ENCODE measurements around the gene KCNJ5. TPM values are rescaled to one million over a fixed set of nuclear protein-coding genes. Genes with fewer than 3 reads are reported as not detected.

KCNJ5 gene
- polyA plus RNA-seq: not detected

DNA sequence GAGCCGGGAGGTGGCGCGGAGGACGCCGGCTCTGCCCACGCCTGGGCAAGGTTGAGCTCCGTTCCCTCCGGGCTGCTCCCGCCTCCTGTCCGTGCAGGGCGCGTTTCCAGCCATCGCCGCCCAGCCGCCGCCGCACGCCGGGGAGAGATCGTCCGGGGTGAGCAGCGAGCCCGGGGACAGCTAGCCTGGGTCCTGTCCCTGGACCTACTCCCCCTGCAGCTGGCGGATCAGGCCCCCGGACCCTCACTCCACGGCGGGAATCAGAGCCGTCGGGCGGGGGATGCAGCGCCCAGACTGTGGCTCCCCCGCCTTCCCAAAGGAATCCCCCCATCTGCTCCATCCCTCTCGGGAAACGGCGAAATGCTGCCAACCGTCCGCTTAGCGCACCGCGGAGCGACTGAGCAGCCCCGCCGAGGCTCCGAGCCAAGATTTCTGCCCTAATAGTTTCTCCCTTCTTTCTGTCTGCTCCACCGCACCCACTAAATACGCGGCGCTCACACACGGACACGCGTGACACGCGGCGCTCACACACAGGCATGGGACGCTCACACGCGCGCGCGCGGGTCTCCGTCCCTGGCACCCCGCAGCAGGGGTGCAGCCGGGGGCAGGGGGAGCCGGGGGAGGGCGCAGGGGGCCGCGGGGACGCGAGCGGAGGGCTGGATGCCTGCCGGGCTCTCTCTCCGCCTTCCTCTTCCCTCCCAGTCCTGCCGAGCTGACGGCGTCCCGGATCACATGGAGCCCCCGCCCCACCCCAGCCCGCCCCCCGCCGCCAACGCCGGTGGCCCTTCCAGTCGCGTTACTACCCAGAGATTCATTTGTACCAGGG is at the start of gene KCNJ5:
Gene KCNJ5, plus strand, starts transcription at position 814 of the 826 bp plus-strand sequence. CDS start 19,918 bp downstream, outside the sequence.
- Mint-ChIP-seq H3K4me3 (peak within 1 kb of the TSS in 3 of 4 donors; percentile 63 to 87 (median 75)), H3K27ac (peak within 1 kb of the TSS in 1 of 3 donors; percentile 67), H3K9me3 (no peaks in the 10 kb centered on the region), H3K36me3 (no peaks in the 10 kb centered on the region), H3K27me3 (peaks cover 68% of the 10 kb centered on the region), H3K4me1 (peaks cover 5 to 12% (median 6%) of the 10 kb centered on the region in 3 donors)

DNA sequence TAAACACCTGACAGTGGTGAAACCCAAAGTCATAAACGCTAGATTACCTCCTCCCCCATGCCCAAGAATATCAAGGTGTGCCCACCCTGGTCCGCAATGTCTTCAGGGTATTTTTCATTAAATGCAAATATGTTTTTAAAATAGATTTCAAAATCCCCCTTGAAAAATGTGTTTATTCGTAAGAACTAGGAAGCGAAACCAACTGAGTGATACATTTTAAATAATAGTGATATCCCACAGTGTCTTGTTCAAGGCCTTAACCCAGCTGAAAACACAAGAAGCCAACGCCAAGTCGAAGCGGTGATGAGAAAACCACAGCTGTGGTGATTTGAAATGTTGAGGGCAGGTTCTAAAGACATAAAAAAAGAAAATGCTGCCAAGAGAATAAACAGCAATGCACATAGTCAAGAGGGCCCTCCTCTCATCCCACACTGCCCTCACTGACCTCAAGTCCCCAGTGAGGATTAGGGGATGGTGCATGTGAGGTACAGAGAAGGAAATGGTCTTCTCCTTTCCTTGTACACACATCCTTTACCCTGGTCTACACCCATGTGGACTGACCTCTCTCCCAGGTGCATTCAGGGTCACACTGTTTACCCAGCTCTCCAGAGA is 49.6 kb upstream of the KCNJ5 start:
- Mint-ChIP-seq H3K36me3 (peaks cover 6% of the 10 kb centered on the region), H3K27me3 (no peaks in the 10 kb centered on the region), H3K4me1 (peaks cover 65 to 93% (median 70%) of the 10 kb centered on the region in 3 donors), H3K27ac (peak overlapping the region; percentile 87 to 95 (median 94)), H3K4me3 (peak overlapping the region in 3 of 4 donors; percentile 36 to 91 (median 86)), H3K9me3 (peaks cover 3 to 6% (median 4%) of the 10 kb centered on the region in 3 donors)

DNA sequence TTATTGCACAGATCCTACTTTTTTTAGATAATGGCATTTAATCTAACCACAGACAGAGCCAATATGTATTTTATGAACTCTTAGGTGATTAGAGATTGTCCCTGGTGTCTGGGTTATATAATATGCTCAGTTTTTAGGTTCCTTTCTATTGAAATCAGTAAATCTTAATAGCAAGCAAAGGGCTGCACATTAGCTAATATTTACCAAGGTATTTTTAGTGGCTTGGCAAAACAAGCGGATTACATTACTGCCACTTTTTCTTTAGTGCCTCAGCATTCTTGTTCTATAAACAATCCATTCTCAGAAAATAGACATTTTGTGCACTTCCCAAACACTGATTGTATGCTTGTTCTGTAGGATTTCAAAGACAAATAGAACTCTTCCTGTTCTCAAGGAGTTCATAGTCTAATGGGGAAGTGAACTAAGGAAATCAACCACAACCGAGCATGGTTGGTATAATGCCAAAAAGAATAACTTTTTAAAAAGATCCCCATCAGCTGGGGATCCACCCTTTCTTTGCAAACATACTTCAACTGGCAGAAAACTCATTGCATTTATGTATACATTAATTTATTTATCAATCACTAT is 47.9 kb upstream of the KCNJ5 start:
- peaks cover 3% of the 10 kb centered on the region for H3K36me3 Mint-ChIP-seq
- peaks cover 63 to 84% (median 65%) of the 10 kb centered on the region in 3 donors for H3K4me1 Mint-ChIP-seq
- H3K27ac Mint-ChIP-seq: peak overlapping the region; percentile 69 to 87 (median 76)
- peaks cover 0 to 10% (median 4%) of the 10 kb centered on the region in 3 donors for H3K9me3 Mint-ChIP-seq
- no peaks in the 10 kb centered on the region for H3K27me3 Mint-ChIP-seq
- H3K4me3 Mint-ChIP-seq: peak overlapping the region in 3 of 4 donors; percentile 21 to 42 (median 36)

DNA sequence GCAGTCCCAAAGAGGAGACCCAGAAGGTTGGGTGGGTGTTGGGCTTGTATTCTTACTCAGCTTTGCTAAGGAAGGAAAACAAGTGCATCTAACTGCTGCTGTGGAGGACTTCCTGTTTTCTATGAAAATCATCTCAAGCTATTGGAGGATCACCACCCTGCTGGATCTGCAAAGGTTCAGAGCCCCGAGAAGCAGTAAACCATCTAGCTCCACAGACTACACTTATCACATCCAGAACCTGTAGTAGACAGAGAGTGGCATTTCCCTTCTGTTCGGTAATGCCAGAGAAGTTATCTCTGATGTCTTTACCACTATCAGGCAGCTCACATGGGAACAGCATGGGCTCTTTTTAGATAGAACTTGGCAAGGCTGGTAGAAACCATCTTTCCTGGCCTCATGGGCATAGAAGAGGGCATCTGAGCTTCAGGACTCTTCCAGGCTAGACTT is 45.8 kb upstream of the KCNJ5 start:
- no peaks in the 10 kb centered on the region for H3K36me3 Mint-ChIP-seq
- H3K27ac Mint-ChIP-seq: peak overlapping the region; percentile 63 to 94 (median 89)
- H3K4me3 Mint-ChIP-seq: peak overlapping the region in 3 of 4 donors; percentile 3 to 88 (median 85)
- no peaks in the 10 kb centered on the region for H3K27me3 Mint-ChIP-seq
- H3K4me1 Mint-ChIP-seq: peaks cover 67 to 79% (median 76%) of the 10 kb centered on the region in 3 donors
- peaks cover 0 to 10% (median 2%) of the 10 kb centered on the region in 3 donors for H3K9me3 Mint-ChIP-seq

DNA sequence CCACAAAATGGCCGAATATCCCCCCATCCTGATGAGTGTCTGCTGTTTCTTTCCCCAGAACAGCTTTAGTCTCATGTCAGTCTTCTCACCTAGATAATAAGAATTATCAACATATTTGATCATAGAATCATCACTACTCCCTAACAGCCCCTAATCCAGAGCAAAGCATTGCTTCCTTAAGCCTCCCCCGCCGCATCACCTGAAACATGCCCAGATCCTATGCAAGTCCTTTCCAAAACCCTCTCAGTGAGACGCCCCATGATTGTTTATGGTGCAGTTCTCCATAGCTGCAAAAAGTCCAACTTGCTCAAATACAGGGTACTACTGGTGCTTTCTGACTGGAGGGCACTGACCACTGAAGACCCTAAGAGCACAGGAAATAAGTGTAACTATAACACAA is 44.2 kb upstream of the KCNJ5 start:
- Mint-ChIP-seq H3K27ac (peak overlapping the region in 1 of 3 donors; percentile 5), H3K4me1 (peaks cover 51 to 68% (median 66%) of the 10 kb centered on the region in 3 donors), H3K4me3 (peak overlapping the region in 1 of 4 donors; percentile 23), H3K9me3 (peaks cover 0 to 10% (median 2%) of the 10 kb centered on the region in 3 donors), H3K36me3 (no peaks in the 10 kb centered on the region), H3K27me3 (no peaks in the 10 kb centered on the region)

DNA sequence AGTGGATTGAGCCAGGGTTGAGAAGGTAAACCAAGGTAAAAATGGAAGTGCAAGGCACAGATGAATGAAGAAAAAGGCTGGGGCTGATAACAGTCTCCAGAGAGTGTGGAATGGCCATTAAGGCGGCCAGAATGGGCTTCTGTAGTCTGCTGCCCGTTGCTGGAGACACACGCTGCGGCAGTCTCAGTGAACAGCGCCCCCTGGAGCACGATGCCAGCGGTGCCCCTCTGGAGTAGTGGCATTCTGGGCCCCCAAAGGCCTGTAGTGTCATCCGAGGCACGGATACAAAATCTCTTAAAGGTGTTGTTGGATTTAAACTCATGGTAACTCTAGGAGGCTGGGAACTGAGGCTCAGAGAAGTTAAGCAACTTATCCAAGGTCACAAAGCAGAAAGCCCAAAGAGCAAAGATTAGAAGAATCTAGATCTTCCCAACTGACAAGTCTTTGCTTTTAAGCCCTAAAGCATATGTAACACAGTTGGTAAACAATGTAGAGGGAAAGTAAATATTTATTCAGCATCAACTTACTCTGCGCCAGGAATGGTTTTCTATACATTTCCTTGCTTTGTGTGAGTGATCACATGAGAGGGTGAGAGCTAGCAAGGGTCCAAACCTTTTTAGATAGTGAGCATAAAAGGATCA is 42.2 kb upstream of the KCNJ5 start:
- Mint-ChIP-seq H3K27ac (peak overlapping the region in 2 of 3 donors; percentile 29 to 71), H3K36me3 (no peaks in the 10 kb centered on the region), H3K4me3 (peak overlapping the region in 3 of 4 donors; percentile 28 to 53 (median 49)), H3K9me3 (peaks cover 0 to 4% (median 0%) of the 10 kb centered on the region in 3 donors), H3K27me3 (no peaks in the 10 kb centered on the region), H3K4me1 (peaks cover 43 to 55% (median 55%) of the 10 kb centered on the region in 3 donors)

DNA sequence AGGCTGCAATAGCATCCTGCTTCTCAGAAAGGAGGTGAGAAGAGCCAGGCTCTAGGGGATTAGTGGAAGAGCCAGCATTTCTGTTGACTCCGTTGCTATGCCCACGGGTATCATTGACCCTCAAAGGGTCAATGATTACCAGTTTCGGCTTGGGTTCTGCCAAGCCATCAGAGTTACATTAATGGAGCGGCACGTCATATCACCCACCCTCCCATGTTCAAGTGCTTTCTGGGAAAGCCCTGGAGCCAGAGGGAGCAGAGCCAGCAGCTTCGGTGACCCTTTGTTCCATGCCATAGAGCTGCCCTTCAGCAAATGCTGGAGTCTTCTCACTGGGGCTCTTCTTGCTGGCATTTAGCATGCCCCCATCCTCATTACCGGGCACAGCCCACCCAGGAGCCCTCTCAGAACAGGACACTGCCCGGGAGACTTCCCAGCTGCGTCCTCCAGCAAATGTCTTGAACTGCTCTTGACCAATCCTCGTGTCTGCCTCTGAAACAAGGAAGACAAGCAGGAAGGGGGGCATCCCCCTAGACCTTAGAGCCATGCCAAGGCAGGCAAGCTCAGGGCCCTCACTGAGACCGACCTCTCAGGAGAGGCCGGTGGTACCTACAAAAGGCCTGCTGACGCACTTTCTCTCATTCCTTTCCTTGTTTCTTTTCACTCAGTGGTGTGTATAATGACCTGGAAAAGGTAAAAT is 38.7 kb upstream of the KCNJ5 start:
- Mint-ChIP-seq H3K36me3 (no peaks in the 10 kb centered on the region), H3K4me3 (no peak overlapping the region), H3K4me1 (peaks cover 28 to 41% (median 39%) of the 10 kb centered on the region in 3 donors), H3K27me3 (no peaks in the 10 kb centered on the region), H3K27ac (no peak overlapping the region), H3K9me3 (no peaks in the 10 kb centered on the region)

DNA sequence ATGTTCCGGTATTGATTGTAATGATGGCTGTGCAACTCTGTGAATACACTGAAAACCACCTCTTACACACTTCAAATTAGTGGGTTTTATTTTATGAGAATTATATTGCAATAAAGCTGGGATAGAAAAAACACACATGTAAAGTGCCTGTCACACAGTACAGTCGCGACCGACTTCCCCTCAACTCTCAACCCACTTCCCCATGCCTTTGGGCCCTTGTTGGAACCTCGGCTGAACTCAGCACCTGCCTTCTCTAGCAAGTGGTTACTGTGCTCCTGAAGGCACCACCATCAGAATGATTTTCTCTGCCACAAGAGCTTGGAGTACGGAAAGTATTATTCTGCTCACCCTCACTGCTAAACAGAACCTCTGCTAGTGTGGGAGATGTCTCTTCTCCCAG is 37.6 kb upstream of the KCNJ5 start:
- Mint-ChIP-seq H3K36me3 (no peaks in the 10 kb centered on the region), H3K27ac (no peak overlapping the region), H3K27me3 (no peaks in the 10 kb centered on the region), H3K9me3 (no peaks in the 10 kb centered on the region), H3K4me1 (peaks cover 31 to 41% (median 39%) of the 10 kb centered on the region in 3 donors), H3K4me3 (peak overlapping the region in 2 of 4 donors; percentile 21 to 61)

DNA sequence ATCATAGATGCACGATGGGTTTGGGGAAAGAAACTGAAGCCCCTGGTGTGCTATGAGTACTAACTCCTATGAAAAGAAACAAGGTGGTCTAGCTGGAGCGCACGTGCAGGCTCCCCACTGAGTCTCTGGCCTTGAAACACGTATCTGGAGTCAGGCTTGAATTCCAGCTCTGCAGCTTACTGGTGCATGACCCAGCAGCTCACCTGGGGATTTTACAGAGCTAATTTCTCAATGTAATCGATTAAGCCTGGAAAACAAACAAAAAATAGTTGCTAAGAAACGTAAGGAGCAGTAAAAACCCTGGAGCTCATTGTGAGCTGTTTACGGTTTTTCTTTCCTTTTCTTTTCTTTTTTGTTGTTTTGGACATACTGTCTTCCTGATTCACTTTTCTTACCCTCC is 36.3 kb upstream of the KCNJ5 start:
- Mint-ChIP-seq H3K36me3 (no peaks in the 10 kb centered on the region), H3K4me3 (no peak overlapping the region), H3K27me3 (no peaks in the 10 kb centered on the region), H3K27ac (peak overlapping the region in 1 of 3 donors; percentile 72), H3K4me1 (peaks cover 29 to 37% (median 33%) of the 10 kb centered on the region in 3 donors), H3K9me3 (no peaks in the 10 kb centered on the region)

DNA sequence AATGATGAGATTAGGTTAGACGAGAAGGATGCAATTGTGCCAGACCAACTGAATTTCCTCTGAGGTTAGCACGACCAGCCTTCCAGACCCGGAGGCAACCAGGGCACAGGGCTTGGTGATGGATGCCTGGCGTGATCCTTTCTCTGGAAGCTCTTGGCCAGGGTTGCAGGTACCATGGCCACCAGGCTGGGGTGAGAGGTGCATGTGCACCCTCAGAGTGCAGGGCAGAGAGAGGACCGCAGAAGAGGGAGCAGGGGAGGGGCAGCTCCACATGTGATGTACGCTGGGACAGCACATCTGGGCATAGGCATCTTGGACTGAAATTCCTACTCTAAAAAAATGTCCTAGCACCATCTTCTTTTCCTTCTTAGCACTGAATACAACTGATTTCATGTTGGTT is 34.9 kb upstream of the KCNJ5 start:
- no peak overlapping the region for H3K27ac Mint-ChIP-seq
- H3K4me3 Mint-ChIP-seq: no peak overlapping the region
- no peaks in the 10 kb centered on the region for H3K9me3 Mint-ChIP-seq
- H3K27me3 Mint-ChIP-seq: no peaks in the 10 kb centered on the region
- H3K36me3 Mint-ChIP-seq: no peaks in the 10 kb centered on the region
- peaks cover 31 to 39% (median 32%) of the 10 kb centered on the region in 3 donors for H3K4me1 Mint-ChIP-seq

DNA sequence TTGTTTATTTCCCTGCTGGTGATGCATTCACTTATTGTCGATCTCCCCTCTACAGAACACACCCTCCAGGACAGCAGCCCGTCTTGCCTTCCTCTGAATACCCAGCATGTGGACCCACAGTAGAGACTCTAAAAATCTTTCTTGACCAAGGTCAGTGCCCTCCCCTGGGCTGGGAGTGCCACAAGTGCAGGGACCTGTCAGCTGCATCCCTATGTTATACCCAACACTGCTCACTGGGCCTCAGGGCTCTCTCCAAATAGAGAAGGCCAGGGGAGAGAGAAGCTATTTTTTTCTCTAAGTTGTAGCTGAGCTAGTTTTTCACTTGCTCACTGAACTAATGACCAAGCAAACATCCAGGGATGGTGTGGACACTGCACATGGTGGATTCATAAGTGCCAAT is 33.8 kb upstream of the KCNJ5 start:
- Mint-ChIP-seq H3K27ac (no peak overlapping the region), H3K36me3 (no peaks in the 10 kb centered on the region), H3K9me3 (no peaks in the 10 kb centered on the region), H3K27me3 (no peaks in the 10 kb centered on the region), H3K4me1 (peaks cover 31 to 39% (median 32%) of the 10 kb centered on the region in 3 donors), H3K4me3 (no peak overlapping the region)

DNA sequence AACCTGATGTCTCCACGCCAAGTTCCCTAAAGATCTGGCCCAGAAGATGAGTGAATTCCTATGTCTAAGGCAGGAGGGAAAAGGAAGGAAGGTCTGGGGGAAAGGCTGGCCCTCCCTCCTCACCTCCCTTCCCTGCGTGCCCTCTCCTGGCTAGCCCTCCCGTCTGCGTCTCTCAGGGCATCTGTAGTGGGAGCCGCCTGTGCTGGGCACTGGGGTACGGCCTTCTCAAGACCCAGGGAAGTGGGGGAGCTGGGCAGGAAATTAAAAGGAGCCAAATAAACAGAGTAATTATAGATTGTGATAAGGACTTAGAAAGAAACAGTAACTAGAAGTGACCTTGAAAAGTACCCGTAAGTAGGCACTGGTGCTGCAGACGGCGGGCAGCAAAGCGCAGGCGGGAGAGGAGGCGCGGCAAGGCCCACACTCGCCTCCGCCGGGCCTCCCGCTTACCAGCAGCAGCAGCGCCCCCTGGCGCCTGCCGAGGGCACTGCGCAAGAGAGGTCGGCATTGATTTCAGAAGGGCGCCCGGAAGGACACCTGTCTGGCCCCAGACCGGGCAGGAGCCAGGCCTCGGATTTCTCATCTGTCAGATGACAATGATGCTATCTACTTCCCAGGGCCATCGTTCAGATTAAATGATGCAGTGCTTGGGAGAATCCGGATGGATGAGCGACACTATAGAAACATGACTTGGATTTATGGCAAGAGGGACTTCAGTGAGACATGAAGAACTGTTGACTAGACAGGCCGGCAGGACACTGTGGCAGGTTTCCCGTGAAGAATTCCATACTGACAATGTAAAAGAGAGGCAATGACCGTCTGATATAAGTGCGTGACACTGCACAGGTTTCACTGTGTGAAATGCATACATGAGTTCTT is 31.4 kb upstream of the KCNJ5 start:
- Mint-ChIP-seq H3K36me3 (peaks cover 2% of the 10 kb centered on the region), H3K4me1 (peaks cover 24 to 41% (median 30%) of the 10 kb centered on the region in 3 donors), H3K27me3 (no peaks in the 10 kb centered on the region), H3K27ac (peak overlapping the region in 2 of 3 donors; percentile 41 to 61), H3K4me3 (peak overlapping the region in 2 of 4 donors; percentile 47 to 68), H3K9me3 (no peaks in the 10 kb centered on the region)

Measured in IgD-negative memory B cell (primary cell).